A673 (cell line): ENCODE data around the gene MDH2.
"Not testable (repeated sequence)": the region's sequence is repeated elsewhere in the genome, so short reads cannot be mapped to it uniquely, and the experiment has no call there.

ENCODE experiments used
- CTCF ChIP-seq: fragments of 300-800, 200-600 bp; sonication (generic); conservative IDR thresholded peaks from 2 replicates; pipeline ENCODE4 v1.5.1; 2017; ENCODE audit warnings: low read depth, mild to moderate bottlenecking, antibody characterized with exemption, low read length, moderate library complexity, mixed read lengths
- EZH2 ChIP-seq: fragments of 200-600 bp; sonication (generic); IDR thresholded peaks from 2 replicates; pipeline ENCODE4 v1.6.1; 2017; ENCODE audit warnings: borderline replicate concordance, low read depth, mild to moderate bottlenecking, mixed read lengths, antibody characterized with exemption, low read length; ENCODE audit not compliant: poor library complexity, severe bottlenecking

- not testable (repeated sequence) for TF ChIP-seq CTCF, EZH2
Measured at GRCh38 chr7:76114742-76115141, 66.8 kb downstream of the MDH2 start.
